Measurements from ENCODE around the gene RBM19.

The RBM19 gene

DNA sequence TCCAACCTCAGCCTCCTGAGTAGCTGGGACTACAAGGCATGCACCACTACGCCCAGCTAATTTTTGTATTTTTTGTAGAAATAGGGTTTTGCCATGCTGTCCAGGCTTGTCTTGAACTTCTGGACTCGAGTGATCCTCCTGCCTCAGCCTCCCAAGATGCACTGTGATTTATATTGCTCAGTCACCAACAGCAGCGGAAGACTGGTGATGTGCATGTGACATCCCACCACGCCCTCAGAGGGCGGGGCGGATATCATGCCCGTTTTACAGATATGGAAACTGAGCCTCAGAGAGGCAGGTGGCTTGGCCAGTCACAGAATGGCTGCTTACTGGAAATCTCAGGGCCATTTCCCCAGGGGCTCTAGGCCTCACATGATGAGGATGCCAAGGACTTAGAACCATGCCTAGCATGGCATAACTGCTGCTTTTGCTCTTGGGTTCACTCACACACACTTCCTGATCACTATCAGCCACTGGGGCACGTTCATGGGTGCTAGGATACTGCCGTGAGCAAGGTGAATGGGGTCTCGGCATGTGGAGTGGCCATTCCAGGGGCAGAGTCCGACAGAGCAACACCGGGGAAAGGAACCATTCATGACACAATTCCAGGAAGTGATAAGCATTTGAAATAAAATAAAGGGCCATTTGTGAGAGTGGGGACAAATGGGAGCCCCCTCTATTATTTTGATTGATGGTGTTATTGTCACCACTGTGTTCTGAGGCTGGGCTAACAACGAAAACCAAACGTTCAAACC is 31.9 kb downstream of the RBM19 start:
- Histone ChIP-seq H3K27me3 (ENCODE audit: insufficient read depth, insufficient read length) (no peaks in the 10 kb centered on the region), H3K9me3 (ENCODE audit: insufficient read depth, low read length) (no peaks in the 10 kb centered on the region), H3K9ac (ENCODE audit: insufficient read length, low read depth) (no peak overlapping the region), H3K36me3 (ENCODE audit: insufficient read depth, insufficient read length, low read length) (peaks cover 82% of the 10 kb centered on the region), H3K4me1 (ENCODE audit: insufficient read depth, insufficient read length) (peaks cover 11% of the 10 kb centered on the region), H3K4me3 (ENCODE audit: insufficient read length, low read depth) (no peak overlapping the region)
- no peak for DNase-seq (ENCODE audit: low read depth, low spot score)
- TF ChIP-seq ZNF274 (IDR thresholded peaks at IDR 0.05; ENCODE audit: low read depth, low read length), result no peak
- no peak for TF ChIP-seq SUZ12 (IDR thresholded peaks at IDR 0.05; ENCODE audit: extremely low read depth, insufficient read depth, insufficient read length)
- no peak for TF ChIP-seq YY1 (IDR thresholded peaks at IDR 0.05; ENCODE audit: insufficient read depth, insufficient read length)

DNA sequence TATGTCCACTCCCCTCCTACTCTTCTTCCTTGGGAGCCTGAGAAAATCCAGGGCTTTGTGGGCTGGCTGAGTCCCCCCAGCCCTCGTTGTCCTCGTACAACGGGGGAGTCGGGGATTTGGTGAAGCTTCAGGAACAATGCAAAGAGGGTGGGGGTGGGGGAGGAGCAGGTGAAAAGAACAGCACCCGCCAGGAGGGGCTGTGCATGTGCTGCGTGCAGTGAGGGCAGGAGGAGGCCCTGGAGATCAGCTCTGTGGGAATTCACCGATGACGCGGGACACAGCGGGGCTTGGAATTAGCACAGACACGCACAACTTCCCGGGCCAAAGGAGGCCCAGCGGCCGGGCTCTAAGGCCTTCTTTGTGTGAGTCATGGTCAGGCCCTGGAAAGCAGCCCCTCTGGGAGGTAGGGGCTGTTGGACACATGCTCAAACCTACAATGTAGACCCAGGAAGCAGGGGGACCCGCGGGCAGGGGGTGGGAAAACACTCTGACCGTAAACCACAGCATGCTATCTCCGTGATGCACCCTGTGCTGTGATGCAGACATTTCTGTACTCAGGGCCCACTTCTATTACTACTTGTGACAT is 32.8 kb downstream of the RBM19 start:
- DNase-seq (ENCODE audit: low read depth, low spot score), result peak; percentile 13
- H3K36me3 ChIP-seq (ENCODE audit: insufficient read depth, insufficient read length, low read length), result peaks cover 83% of the 10 kb centered on the region
- no peak for TF ChIP-seq YY1 (IDR thresholded peaks at IDR 0.05; ENCODE audit: insufficient read depth, insufficient read length)
- TF ChIP-seq ZNF274 (IDR thresholded peaks at IDR 0.05; ENCODE audit: low read depth, low read length), result no peak
- TF ChIP-seq SUZ12 (IDR thresholded peaks at IDR 0.05; ENCODE audit: extremely low read depth, insufficient read depth, insufficient read length), result no peak
- peak overlapping the region; percentile 36 for H3K9ac ChIP-seq (ENCODE audit: insufficient read length, low read depth)
- H3K4me3 ChIP-seq (ENCODE audit: insufficient read length, low read depth), result no peak overlapping the region
- H3K9me3 ChIP-seq (ENCODE audit: insufficient read depth, low read length), result no peaks in the 10 kb centered on the region
- peaks cover 17% of the 10 kb centered on the region for H3K4me1 ChIP-seq (ENCODE audit: insufficient read depth, insufficient read length)
- no peaks in the 10 kb centered on the region for H3K27me3 ChIP-seq (ENCODE audit: insufficient read depth, insufficient read length)

- no peaks in the 10 kb centered on the region for H3K9me3 ChIP-seq (ENCODE audit: insufficient read depth, low read length)
- peaks cover 17% of the 10 kb centered on the region for H3K4me1 ChIP-seq (ENCODE audit: insufficient read depth, insufficient read length)
- H3K27me3 ChIP-seq (ENCODE audit: insufficient read depth, insufficient read length), result no peaks in the 10 kb centered on the region
- no peak for TF ChIP-seq ZNF274 (IDR thresholded peaks at IDR 0.05; ENCODE audit: low read depth, low read length)
- H3K36me3 ChIP-seq (ENCODE audit: insufficient read depth, insufficient read length, low read length), result peaks cover 76% of the 10 kb centered on the region
- no peak for DNase-seq (ENCODE audit: low read depth, low spot score)
- H3K4me3 ChIP-seq (ENCODE audit: insufficient read length, low read depth), result no peak overlapping the region
- H3K9ac ChIP-seq (ENCODE audit: insufficient read length, low read depth), result peak overlapping the region; percentile 22
These were observed 33.5 kb downstream of the RBM19 start for GRCh38 chr12:113932381-113933196.

- H3K27me3 ChIP-seq (ENCODE audit: insufficient read depth, insufficient read length), result no peaks in the 10 kb centered on the region
- H3K36me3 ChIP-seq (ENCODE audit: insufficient read depth, insufficient read length, low read length), result peaks cover 73% of the 10 kb centered on the region
- no peak overlapping the region for H3K9ac ChIP-seq (ENCODE audit: insufficient read length, low read depth)
- H3K4me3 ChIP-seq (ENCODE audit: insufficient read length, low read depth), result no peak overlapping the region
- TF ChIP-seq ZNF274 (IDR thresholded peaks at IDR 0.05; ENCODE audit: low read depth, low read length), result no peak
- TF ChIP-seq SUZ12 (IDR thresholded peaks at IDR 0.05; ENCODE audit: extremely low read depth, insufficient read depth, insufficient read length), result no peak
- TF ChIP-seq YY1 (IDR thresholded peaks at IDR 0.05; ENCODE audit: insufficient read depth, insufficient read length), result no peak
- H3K9me3 ChIP-seq (ENCODE audit: insufficient read depth, low read length), result no peaks in the 10 kb centered on the region
- DNase-seq (ENCODE audit: low read depth, low spot score), result no peak
- H3K4me1 ChIP-seq (ENCODE audit: insufficient read depth, insufficient read length), result peaks cover 17% of the 10 kb centered on the region
These were observed 34.6 kb downstream of the RBM19 start for GRCh38 chr12:113931517-113931916.

GRCh38 chr12:113930249-113930648 is 35.9 kb downstream of the RBM19 start:
- Histone ChIP-seq H3K4me1 (ENCODE audit: insufficient read depth, insufficient read length) (peaks cover 17% of the 10 kb centered on the region), H3K9ac (ENCODE audit: insufficient read length, low read depth) (no peak overlapping the region), H3K9me3 (ENCODE audit: insufficient read depth, low read length) (no peaks in the 10 kb centered on the region), H3K4me3 (ENCODE audit: insufficient read length, low read depth) (no peak overlapping the region), H3K27me3 (ENCODE audit: insufficient read depth, insufficient read length) (no peaks in the 10 kb centered on the region), H3K36me3 (ENCODE audit: insufficient read depth, insufficient read length, low read length) (peaks cover 76% of the 10 kb centered on the region)
- TF ChIP-seq SUZ12 (IDR thresholded peaks at IDR 0.05; ENCODE audit: extremely low read depth, insufficient read depth, insufficient read length) (no peak), YY1 (IDR thresholded peaks at IDR 0.05; ENCODE audit: insufficient read depth, insufficient read length) (no peak), ZNF274 (IDR thresholded peaks at IDR 0.05; ENCODE audit: low read depth, low read length) (no peak)
- DNase-seq (ENCODE audit: low read depth, low spot score), result no peak

- Histone ChIP-seq H3K9ac (ENCODE audit: insufficient read length, low read depth) (no peak overlapping the region), H3K4me1 (ENCODE audit: insufficient read depth, insufficient read length) (peaks cover 17% of the 10 kb centered on the region), H3K36me3 (ENCODE audit: insufficient read depth, insufficient read length, low read length) (peaks cover 76% of the 10 kb centered on the region), H3K4me3 (ENCODE audit: insufficient read length, low read depth) (no peak overlapping the region), H3K27me3 (ENCODE audit: insufficient read depth, insufficient read length) (no peaks in the 10 kb centered on the region), H3K9me3 (ENCODE audit: insufficient read depth, low read length) (no peaks in the 10 kb centered on the region)
- TF ChIP-seq ZNF274 (IDR thresholded peaks at IDR 0.05; ENCODE audit: low read depth, low read length) (no peak), SUZ12 (IDR thresholded peaks at IDR 0.05; ENCODE audit: extremely low read depth, insufficient read depth, insufficient read length) (no peak), YY1 (IDR thresholded peaks at IDR 0.05; ENCODE audit: insufficient read depth, insufficient read length) (no peak)
- no peak for DNase-seq (ENCODE audit: low read depth, low spot score)
These were observed 36.7 kb downstream of the RBM19 start for GRCh38 chr12:113929312-113929989.

All from NT2/D1 (cell line).